HepG2 (cell line): ENCODE measurements around the gene BAIAP2L1. TPM values are rescaled to one million over a fixed set of nuclear protein-coding genes. Genes with fewer than 3 reads are reported as not detected.

Source experiments
- DPF2 ChIP-seq: sonication (generic); formaldehyde crosslinking; IDR thresholded peaks from 2 replicates; pipeline ENCODE4 v1.4.0; 2020; ENCODE audit warnings: mild to moderate bottlenecking, low read depth, missing genetic modification reagents, borderline replicate concordance
- HOXA5 ChIP-seq: sonication (generic); formaldehyde crosslinking; IDR thresholded peaks from 2 replicates; pipeline ENCODE4 v1.4.0; 2020; ENCODE audit warnings: missing genetic modification reagents
- IRX3 ChIP-seq: sonication (generic); formaldehyde crosslinking; IDR thresholded peaks from 2 replicates; pipeline ENCODE4 v1.8.1; 2023; ENCODE audit warnings: mild to moderate bottlenecking, low read depth, missing genetic modification reagents, borderline replicate concordance
- NAIF1 ChIP-seq: sonication (generic); formaldehyde crosslinking; IDR thresholded peaks from 2 replicates; pipeline ENCODE4 v1.5.0; 2020; ENCODE audit warnings: mild to moderate bottlenecking, missing genetic modification reagents, borderline replicate concordance
- SP4 ChIP-seq: sonication (generic); formaldehyde crosslinking; IDR thresholded peaks from 2 replicates; pipeline ENCODE4 v1.8.1; 2023; ENCODE audit warnings: mild to moderate bottlenecking, missing genetic modification reagents
- TCF12 ChIP-seq, 2 experiments: fragments of 450-650 bp in 1 of 2; sonication (generic) in 1 of 2; formaldehyde crosslinking in 1 of 2; IDR thresholded peaks; 2 replicates each; pipeline versions ENCODE4 v1.6.1 to v1.8.0; 2017 to 2022; ENCODE audit warnings: antibody characterized with exemption in 1 of 2, mild to moderate bottlenecking in 1 of 2, missing genetic modification reagents in 1 of 2, moderate library complexity in 1 of 2
- ZNF260 ChIP-seq: sonication (generic); formaldehyde crosslinking; IDR thresholded peaks from 2 replicates; pipeline ENCODE4 v1.4.0; 2020; ENCODE audit warnings: missing genetic modification reagents, low read depth, mild to moderate bottlenecking, borderline replicate concordance
- ZNF282 ChIP-seq: fragments of 450-650 bp; IDR thresholded peaks from 2 replicates; pipeline ENCODE4 v1.6.1; 2018; ENCODE audit not compliant: partially characterized antibody
- ZNF879 ChIP-seq: sonication (generic); formaldehyde crosslinking; IDR thresholded peaks from 2 replicates; pipeline ENCODE4 v1.8.1; 2023; ENCODE audit warnings: missing genetic modification reagents
- polyA plus RNA-seq, 8 experiments: library from polyadenylated mRNA; depleted of rRNA in 3 of 8; stranded (reverse) in 7 of 8; unstranded in 1 of 8; fragments of >200 nt; fragmentation: Illumina TruSeq in 4 of 8; extraction: Trizol in 4 of 8; gene quantifications; 2 replicates each; pipeline versions ENCODE4 v1.2.1 to v1.2.3, GENCODE V29; 2011 to 2016; ENCODE audit warnings: low read depth in 4 of 8, missing spikeins in 1 of 8, mixed read lengths in 1 of 8; ENCODE audit not compliant: insufficient read depth in 1 of 8
- total RNA-seq, 5 experiments: library from RNA; depleted of rRNA; stranded (reverse); fragments of >200 nt; fragmentation: Illumina TruSeq; extraction: Trizol; gene quantifications; 2 replicates each; pipeline ENCODE4 v1.2.3, GENCODE V29; 2016; ENCODE audit warnings: low read depth in 1 of 5
- TF ChIP-seq, protein P1 (sequence below): sonication (generic); formaldehyde crosslinking; conservative IDR thresholded peaks from 2 replicates; pipeline ENCODE4 v1.4.0; 2020; ENCODE audit warnings: missing genetic modification reagents
- TF ChIP-seq, protein P2 (sequence below): sonication (generic); formaldehyde crosslinking; IDR thresholded peaks from 2 replicates; pipeline ENCODE4 v1.4.0; 2020; ENCODE audit warnings: missing genetic modification reagents
- TF ChIP-seq, protein P3 (sequence below): sonication (generic); formaldehyde crosslinking; IDR thresholded peaks from 2 replicates; pipeline ENCODE4 v1.5.1; 2020; ENCODE audit warnings: missing genetic modification reagents, mild to moderate bottlenecking, borderline replicate concordance
- TF ChIP-seq, protein P4 (sequence below): sonication (generic); formaldehyde crosslinking; IDR thresholded peaks from 2 replicates; pipeline ENCODE4 v1.4.0; 2020; ENCODE audit warnings: missing genetic modification reagents; ENCODE audit errors: not compliant biosample characterization
- TF ChIP-seq, protein P5 (sequence below): sonication (generic); formaldehyde crosslinking; IDR thresholded peaks from 2 replicates; pipeline ENCODE4 v1.4.0; 2020; ENCODE audit warnings: missing genetic modification reagents

The BAIAP2L1 gene
- total and polyA plus RNA-seq, 2 of the 13 experiments (the other 11 are each of a cell fraction or from before 2014, with no cell fraction given): 13.0 to 21.5 TPM

DNA sequence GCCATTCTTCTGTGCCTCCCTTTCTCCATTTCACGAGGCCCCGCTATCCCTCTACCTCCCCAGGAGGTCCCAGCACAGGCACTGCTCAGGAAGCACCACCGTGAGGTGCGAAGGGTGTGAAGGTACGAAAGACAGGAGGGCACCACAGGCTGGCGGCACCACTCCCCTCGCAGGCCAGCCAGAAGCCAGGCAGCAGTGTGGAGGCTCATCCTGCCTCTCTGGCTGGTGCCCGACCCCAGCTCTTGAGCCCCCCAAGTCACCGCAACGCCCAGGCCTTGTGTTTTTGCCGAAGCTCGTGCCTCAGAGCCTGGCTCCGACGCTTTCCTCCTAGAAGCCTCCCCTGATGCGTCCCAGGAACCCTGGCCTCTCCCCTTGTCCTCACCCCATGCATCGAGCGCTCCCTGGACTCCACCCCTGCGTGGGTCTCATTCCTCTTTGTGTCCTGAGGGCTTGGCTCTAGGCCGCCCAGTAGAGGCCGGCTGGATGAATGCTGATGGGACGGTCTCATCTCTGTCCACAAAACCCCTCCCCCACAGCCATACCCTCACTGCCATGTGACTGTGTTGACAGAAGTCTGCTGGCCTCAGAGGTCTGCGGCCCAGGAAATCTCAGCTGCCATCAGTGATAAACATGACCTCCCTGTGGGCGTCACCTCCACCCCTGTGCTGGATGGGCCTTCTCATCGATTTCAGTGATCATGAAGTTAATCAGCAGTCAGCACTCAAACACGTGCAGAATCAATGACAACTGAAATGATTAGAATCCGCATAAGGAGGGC, 100.1 kb downstream of the BAIAP2L1 start (continued):
- TF ChIP-seq, protein P1, sequence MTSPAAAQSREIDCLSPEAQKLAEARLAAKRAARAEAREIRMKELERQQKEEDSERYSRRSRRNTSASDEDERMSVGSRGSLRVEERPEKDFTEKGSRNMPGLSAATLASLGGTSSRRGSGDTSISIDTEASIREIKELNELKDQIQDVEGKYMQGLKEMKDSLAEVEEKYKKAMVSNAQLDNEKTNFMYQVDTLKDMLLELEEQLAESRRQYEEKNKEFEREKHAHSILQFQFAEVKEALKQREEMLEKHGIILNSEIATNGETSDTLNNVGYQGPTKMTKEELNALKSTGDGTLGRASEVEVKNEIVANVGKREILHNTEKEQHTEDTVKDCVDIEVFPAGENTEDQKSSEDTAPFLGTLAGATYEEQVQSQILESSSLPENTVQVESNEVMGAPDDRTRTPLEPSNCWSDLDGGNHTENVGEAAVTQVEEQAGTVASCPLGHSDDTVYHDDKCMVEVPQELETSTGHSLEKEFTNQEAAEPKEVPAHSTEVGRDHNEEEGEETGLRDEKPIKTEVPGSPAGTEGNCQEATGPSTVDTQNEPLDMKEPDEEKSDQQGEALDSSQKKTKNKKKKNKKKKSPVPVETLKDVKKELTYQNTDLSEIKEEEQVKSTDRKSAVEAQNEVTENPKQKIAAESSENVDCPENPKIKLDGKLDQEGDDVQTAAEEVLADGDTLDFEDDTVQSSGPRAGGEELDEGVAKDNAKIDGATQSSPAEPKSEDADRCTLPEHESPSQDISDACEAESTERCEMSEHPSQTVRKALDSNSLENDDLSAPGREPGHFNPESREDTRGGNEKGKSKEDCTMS (CRISPR knock-in tag): no peak
- TF ChIP-seq, protein P2, sequence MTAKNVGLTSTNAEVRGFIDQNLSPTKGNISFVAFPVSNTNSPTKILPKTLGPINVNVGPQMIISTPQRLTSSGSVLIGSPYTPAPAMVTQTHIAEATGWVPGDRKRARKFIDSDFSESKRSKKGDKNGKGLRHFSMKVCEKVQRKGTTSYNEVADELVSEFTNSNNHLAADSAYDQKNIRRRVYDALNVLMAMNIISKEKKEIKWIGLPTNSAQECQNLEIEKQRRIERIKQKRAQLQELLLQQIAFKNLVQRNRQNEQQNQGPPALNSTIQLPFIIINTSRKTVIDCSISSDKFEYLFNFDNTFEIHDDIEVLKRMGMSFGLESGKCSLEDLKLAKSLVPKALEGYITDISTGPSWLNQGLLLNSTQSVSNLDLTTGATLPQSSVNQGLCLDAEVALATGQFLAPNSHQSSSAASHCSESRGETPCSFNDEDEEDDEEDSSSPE (CRISPR knock-in tag): 0 out of 2 replicates have a peak, but pooled peaks have one; percentile 37
- TF ChIP-seq NAIF1 (CRISPR knock-in tag) (no peak), SP4 (CRISPR knock-in tag) (no peak), ZNF282 (no peak), IRX3 (CRISPR knock-in tag) (no peak), DPF2 (CRISPR knock-in tag) (no peak), ZNF260 (CRISPR knock-in tag) (no peak), HOXA5 (CRISPR knock-in tag) (peak; percentile 65; the same call in 1 of the 2 replicates), ZNF879 (no peak), TCF12 (IDR thresholded peaks at IDR 0.05) (no peak), TCF12 (CRISPR knock-in tag; IDR thresholded peaks at IDR 0.05) (no peak)
- TF ChIP-seq, protein P3, sequence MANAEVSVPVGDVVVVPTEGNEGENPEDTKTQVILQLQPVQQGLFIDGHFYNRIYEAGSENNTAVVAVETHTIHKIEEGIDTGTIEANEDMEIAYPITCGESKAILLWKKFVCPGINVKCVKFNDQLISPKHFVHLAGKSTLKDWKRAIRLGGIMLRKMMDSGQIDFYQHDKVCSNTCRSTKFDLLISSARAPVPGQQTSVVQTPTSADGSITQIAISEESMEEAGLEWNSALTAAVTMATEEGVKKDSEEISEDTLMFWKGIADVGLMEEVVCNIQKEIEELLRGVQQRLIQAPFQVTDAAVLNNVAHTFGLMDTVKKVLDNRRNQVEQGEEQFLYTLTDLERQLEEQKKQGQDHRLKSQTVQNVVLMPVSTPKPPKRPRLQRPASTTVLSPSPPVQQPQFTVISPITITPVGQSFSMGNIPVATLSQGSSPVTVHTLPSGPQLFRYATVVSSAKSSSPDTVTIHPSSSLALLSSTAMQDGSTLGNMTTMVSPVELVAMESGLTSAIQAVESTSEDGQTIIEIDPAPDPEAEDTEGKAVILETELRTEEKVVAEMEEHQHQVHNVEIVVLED (CRISPR knock-in tag): no peak
- TF ChIP-seq, protein P4, sequence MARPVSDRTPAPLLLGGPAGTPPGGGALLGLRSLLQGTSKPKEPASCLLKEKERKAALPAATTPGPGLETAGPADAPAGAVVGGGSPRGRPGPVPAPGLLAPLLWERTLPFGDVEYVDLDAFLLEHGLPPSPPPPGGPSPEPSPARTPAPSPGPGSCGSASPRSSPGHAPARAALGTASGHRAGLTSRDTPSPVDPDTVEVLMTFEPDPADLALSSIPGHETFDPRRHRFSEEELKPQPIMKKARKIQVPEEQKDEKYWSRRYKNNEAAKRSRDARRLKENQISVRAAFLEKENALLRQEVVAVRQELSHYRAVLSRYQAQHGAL (CRISPR knock-in tag): no peak
- TF ChIP-seq, protein P5, sequence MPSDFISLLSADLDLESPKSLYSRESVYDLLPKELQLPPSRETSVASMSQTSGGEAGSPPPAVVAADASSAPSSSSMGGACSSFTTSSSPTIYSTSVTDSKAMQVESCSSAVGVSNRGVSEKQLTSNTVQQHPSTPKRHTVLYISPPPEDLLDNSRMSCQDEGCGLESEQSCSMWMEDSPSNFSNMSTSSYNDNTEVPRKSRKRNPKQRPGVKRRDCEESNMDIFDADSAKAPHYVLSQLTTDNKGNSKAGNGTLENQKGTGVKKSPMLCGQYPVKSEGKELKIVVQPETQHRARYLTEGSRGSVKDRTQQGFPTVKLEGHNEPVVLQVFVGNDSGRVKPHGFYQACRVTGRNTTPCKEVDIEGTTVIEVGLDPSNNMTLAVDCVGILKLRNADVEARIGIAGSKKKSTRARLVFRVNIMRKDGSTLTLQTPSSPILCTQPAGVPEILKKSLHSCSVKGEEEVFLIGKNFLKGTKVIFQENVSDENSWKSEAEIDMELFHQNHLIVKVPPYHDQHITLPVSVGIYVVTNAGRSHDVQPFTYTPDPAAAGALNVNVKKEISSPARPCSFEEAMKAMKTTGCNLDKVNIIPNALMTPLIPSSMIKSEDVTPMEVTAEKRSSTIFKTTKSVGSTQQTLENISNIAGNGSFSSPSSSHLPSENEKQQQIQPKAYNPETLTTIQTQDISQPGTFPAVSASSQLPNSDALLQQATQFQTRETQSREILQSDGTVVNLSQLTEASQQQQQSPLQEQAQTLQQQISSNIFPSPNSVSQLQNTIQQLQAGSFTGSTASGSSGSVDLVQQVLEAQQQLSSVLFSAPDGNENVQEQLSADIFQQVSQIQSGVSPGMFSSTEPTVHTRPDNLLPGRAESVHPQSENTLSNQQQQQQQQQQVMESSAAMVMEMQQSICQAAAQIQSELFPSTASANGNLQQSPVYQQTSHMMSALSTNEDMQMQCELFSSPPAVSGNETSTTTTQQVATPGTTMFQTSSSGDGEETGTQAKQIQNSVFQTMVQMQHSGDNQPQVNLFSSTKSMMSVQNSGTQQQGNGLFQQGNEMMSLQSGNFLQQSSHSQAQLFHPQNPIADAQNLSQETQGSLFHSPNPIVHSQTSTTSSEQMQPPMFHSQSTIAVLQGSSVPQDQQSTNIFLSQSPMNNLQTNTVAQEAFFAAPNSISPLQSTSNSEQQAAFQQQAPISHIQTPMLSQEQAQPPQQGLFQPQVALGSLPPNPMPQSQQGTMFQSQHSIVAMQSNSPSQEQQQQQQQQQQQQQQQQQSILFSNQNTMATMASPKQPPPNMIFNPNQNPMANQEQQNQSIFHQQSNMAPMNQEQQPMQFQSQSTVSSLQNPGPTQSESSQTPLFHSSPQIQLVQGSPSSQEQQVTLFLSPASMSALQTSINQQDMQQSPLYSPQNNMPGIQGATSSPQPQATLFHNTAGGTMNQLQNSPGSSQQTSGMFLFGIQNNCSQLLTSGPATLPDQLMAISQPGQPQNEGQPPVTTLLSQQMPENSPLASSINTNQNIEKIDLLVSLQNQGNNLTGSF (CRISPR knock-in tag): no peak
